ENCODE measurements around the gene TTC31.

- TF ChIP-seq POLR2A (IDR thresholded peaks at IDR 0.05): no peak
- no peak for TF ChIP-seq EP300 (IDR thresholded peaks at IDR 0.05)
- TF ChIP-seq, protein P1, sequence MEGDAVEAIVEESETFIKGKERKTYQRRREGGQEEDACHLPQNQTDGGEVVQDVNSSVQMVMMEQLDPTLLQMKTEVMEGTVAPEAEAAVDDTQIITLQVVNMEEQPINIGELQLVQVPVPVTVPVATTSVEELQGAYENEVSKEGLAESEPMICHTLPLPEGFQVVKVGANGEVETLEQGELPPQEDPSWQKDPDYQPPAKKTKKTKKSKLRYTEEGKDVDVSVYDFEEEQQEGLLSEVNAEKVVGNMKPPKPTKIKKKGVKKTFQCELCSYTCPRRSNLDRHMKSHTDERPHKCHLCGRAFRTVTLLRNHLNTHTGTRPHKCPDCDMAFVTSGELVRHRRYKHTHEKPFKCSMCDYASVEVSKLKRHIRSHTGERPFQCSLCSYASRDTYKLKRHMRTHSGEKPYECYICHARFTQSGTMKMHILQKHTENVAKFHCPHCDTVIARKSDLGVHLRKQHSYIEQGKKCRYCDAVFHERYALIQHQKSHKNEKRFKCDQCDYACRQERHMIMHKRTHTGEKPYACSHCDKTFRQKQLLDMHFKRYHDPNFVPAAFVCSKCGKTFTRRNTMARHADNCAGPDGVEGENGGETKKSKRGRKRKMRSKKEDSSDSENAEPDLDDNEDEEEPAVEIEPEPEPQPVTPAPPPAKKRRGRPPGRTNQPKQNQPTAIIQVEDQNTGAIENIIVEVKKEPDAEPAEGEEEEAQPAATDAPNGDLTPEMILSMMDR (IDR thresholded peaks at IDR 0.05): no peak
Measured at GRCh38 chr2:74515271-74515980, 32.5 kb downstream of the TTC31 start.

All from gastroesophageal sphincter (tissue), 3 donors.